OCI-LY1 (cell line): ENCODE data around the gene ROR1.

Experiments
- H2AFZ ChIP-seq: fragments of 200-600 bp; sonication (generic), shearing (Covaris generic); 2 replicates; pipeline ENCODE4 v1.6.0; 2014; ENCODE audit warnings: antibody characterized with exemption, mild to moderate bottlenecking, low read length
- H3F3A ChIP-seq: fragments of 200-600 bp; sonication (generic), shearing (Covaris generic); 2 replicates; pipeline ENCODE4 v1.6.0; 2014; ENCODE audit warnings: mild to moderate bottlenecking, antibody characterized with exemption, low read length, moderate library complexity; ENCODE audit not compliant: insufficient read depth
- H3K27ac ChIP-seq: fragments of 200-600 bp; sonication (generic); 2 replicates; pipeline ENCODE4 v1.5.1; 2014; ENCODE audit warnings: low read length, mixed run types, mild to moderate bottlenecking, low read depth; ENCODE audit not compliant: poor library complexity, severe bottlenecking
- H3K27me3 ChIP-seq: fragments of 200-600 bp; sonication (generic); 2 replicates; pipeline ENCODE4 v1.6.0; 2014; ENCODE audit warnings: antibody characterized with exemption, mild to moderate bottlenecking, low read length, moderate library complexity; ENCODE audit not compliant: insufficient read depth
- H3K36me3 ChIP-seq: fragments of 200-600 bp; sonication (generic); 2 replicates; pipeline ENCODE4 v1.6.1; 2014; ENCODE audit warnings: mild to moderate bottlenecking, antibody characterized with exemption, low read length, moderate library complexity, mixed read lengths; ENCODE audit not compliant: insufficient read depth
- H3K4me1 ChIP-seq: fragments of 200-600 bp; sonication (generic); 2 replicates; pipeline ENCODE4 v1.5.1; 2014; ENCODE audit warnings: mild to moderate bottlenecking, low read length, moderate library complexity; ENCODE audit not compliant: insufficient read depth, severe bottlenecking
- H3K4me2 ChIP-seq: fragments of 200-600 bp; sonication (generic), shearing (Covaris generic); 2 replicates; pipeline ENCODE4 v1.6.1; 2014; ENCODE audit warnings: low read length
- H3K4me3 ChIP-seq: fragments of 200-600 bp; sonication (generic); 2 replicates; pipeline ENCODE4 v1.5.1; 2014; ENCODE audit warnings: low read length, low read depth, mild to moderate bottlenecking, mixed read lengths; ENCODE audit not compliant: poor library complexity, severe bottlenecking
- H3K79me2 ChIP-seq: fragments of 200-600 bp; shearing (Covaris generic); 2 replicates; pipeline ENCODE4 v1.6.1; 2016; ENCODE audit warnings: mixed run types, low read length, mixed read lengths; ENCODE audit not compliant: insufficient read depth
- H3K9ac ChIP-seq: fragments of 200-600 bp; sonication (generic), shearing (Covaris generic); 2 replicates; pipeline ENCODE4 v1.6.1; 2014; ENCODE audit warnings: mild to moderate bottlenecking, low read length, mixed read lengths
- H3K9me2 ChIP-seq: fragments of 200-600 bp; sonication (generic), shearing (Covaris generic); 2 replicates; pipeline ENCODE4 v1.6.1; 2014; ENCODE audit warnings: low read depth, mild to moderate bottlenecking, low read length, mixed read lengths
- H3K9me3 ChIP-seq: fragments of 200-600 bp; shearing (Covaris generic); 2 replicates; pipeline ENCODE4 v1.6.1; 2014; ENCODE audit warnings: low read length, mixed read lengths
- H4K20me1 ChIP-seq: fragments of 200-600 bp; sonication (generic), shearing (Covaris generic); 2 replicates; pipeline ENCODE4 v1.6.0; 2016; ENCODE audit warnings: mild to moderate bottlenecking, low read length; ENCODE audit not compliant: insufficient read depth
- EZH2 ChIP-seq: fragments of 200-600 bp; sonication (generic), shearing (Covaris generic); IDR thresholded peaks from 2 replicates; pipeline ENCODE4 v1.8.0; 2017; ENCODE audit warnings: borderline replicate concordance, mixed run types, mild to moderate bottlenecking, antibody characterized with exemption, low read length, moderate library complexity, mixed read lengths
- TF ChIP-seq, protein P1 (sequence below): fragments of 200-600 bp; sonication (generic), shearing (Covaris generic); IDR thresholded peaks from 2 replicates; pipeline ENCODE4 v1.5.1; 2017; ENCODE audit warnings: mild to moderate bottlenecking, antibody characterized with exemption, low read length, moderate library complexity, mixed read lengths

ROR1 gene

DNA sequence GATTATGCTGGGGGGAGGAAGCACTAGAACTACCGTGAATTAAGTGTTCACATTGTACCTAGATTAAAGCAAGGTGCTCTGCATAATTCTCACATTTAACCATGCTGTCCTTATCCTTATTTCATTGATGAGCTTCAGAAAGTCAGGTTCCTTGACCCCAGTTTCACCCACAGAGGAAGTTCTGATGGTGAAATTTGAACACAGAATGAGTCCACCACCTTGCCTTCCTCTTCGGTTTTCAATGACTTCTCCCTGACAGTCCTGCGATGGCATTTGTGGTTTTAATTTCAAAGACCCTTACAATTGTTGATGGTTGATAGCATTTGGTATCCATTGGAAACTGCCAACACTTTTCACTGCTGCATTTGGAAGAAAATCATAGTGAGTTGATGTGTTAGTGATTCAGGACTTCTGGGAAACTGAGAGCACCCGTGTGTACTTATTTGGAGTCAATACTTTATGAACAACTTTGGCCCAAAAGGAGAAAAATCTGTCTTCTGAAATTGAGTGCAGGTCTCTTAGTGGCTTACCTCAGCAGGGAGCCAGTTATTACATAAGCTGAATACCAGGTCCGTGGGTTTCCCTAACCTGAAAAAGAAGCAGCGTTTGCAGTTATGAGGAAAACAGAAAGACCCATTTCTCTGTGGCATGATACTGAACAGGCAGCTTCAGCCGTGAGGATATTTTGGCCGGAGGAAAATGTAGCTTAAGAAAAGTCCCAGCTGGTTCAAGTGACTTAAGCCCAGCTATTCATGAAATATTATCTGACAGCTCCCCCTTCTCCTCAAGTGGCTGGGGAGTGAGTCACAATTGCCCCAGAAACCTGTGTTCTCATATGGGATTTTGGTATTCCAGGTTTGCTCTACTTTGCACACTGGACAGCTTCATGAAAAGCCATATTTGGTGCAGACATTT, 47.5 kb downstream of the ROR1 start:
- no peaks in the 10 kb centered on the region for H4K20me1 ChIP-seq
- no peaks in the 10 kb centered on the region for H3K27me3 ChIP-seq
- H2AFZ ChIP-seq: no peak overlapping the region
- no peaks in the 10 kb centered on the region for H3K4me1 ChIP-seq
- H3K9me3 ChIP-seq: no peaks in the 10 kb centered on the region
- H3F3A ChIP-seq: no peaks in the 10 kb centered on the region
- H3K36me3 ChIP-seq: no peaks in the 10 kb centered on the region
- TF ChIP-seq, protein P1, sequence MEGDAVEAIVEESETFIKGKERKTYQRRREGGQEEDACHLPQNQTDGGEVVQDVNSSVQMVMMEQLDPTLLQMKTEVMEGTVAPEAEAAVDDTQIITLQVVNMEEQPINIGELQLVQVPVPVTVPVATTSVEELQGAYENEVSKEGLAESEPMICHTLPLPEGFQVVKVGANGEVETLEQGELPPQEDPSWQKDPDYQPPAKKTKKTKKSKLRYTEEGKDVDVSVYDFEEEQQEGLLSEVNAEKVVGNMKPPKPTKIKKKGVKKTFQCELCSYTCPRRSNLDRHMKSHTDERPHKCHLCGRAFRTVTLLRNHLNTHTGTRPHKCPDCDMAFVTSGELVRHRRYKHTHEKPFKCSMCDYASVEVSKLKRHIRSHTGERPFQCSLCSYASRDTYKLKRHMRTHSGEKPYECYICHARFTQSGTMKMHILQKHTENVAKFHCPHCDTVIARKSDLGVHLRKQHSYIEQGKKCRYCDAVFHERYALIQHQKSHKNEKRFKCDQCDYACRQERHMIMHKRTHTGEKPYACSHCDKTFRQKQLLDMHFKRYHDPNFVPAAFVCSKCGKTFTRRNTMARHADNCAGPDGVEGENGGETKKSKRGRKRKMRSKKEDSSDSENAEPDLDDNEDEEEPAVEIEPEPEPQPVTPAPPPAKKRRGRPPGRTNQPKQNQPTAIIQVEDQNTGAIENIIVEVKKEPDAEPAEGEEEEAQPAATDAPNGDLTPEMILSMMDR: no peak
- TF ChIP-seq EZH2: no peak
- no peak overlapping the region for H3K9ac ChIP-seq
- H3K79me2 ChIP-seq: no peaks in the 10 kb centered on the region
- H3K4me3 ChIP-seq: no peak overlapping the region
- no peak overlapping the region for H3K27ac ChIP-seq
- no peak overlapping the region for H3K4me2 ChIP-seq
- H3K9me2 ChIP-seq: no peaks in the 10 kb centered on the region

DNA sequence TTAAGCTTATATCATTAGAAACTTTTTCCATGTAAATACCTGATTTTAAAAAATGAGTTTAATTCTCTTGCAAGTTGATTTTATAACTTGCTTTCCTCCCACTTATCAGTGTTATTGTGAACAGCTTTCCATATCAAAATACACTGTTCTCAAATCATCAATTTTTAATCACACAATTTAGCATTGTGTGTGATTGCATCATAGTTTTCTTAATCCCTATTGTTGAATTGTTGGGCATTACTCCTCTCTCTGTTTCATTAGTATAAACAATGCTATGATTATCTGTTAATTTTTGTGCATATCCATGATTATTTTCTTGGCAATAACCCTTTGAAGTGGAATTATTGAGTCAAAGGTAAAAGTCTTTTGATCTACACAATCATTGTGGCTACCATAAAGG, 48.7 kb downstream of the ROR1 start:
- Histone ChIP-seq H3K9me2 (no peaks in the 10 kb centered on the region), H3F3A (no peaks in the 10 kb centered on the region), H3K4me2 (no peak overlapping the region), H2AFZ (no peak overlapping the region), H3K4me3 (no peak overlapping the region), H3K27ac (no peak overlapping the region), H3K36me3 (no peaks in the 10 kb centered on the region), H3K4me1 (no peaks in the 10 kb centered on the region), H4K20me1 (no peaks in the 10 kb centered on the region), H3K9ac (no peak overlapping the region), H3K27me3 (no peaks in the 10 kb centered on the region), H3K9me3 (no peaks in the 10 kb centered on the region), H3K79me2 (no peaks in the 10 kb centered on the region)
- TF ChIP-seq, protein P1: no peak
- TF ChIP-seq EZH2: no peak

- Histone ChIP-seq H3K4me2 (no peak overlapping the region), H3F3A (no peaks in the 10 kb centered on the region), H3K4me1 (peaks cover 12% of the 10 kb centered on the region), H3K27ac (no peak overlapping the region), H2AFZ (no peak overlapping the region), H3K79me2 (no peaks in the 10 kb centered on the region), H4K20me1 (no peaks in the 10 kb centered on the region), H3K36me3 (no peaks in the 10 kb centered on the region), H3K9me3 (no peaks in the 10 kb centered on the region), H3K4me3 (no peak overlapping the region), H3K9ac (no peak overlapping the region), H3K27me3 (no peaks in the 10 kb centered on the region), H3K9me2 (no peaks in the 10 kb centered on the region)
- TF ChIP-seq, protein P1: no peak
- no peak for TF ChIP-seq EZH2
These were observed 50.6 kb downstream of the ROR1 start for GRCh38 chr1:63824451-63824850.
